Ishikawa (cell line): ENCODE data around the gene EIF4B.

Experiments
- CEBPB ChIP-seq: IDR thresholded peaks from 2 replicates; pipeline ENCODE4 v1.6.1; 2012
- EP300 ChIP-seq: IDR thresholded peaks from 2 replicates; pipeline ENCODE4 v1.6.1; 2012; ENCODE audit warnings: borderline replicate concordance
- RAD21 ChIP-seq: IDR thresholded peaks from 2 replicates; pipeline ENCODE4 v1.6.1; 2012; ENCODE audit warnings: low read depth
- TCF12 ChIP-seq: IDR thresholded peaks from 2 replicates; pipeline ENCODE4 v1.6.1; 2012; ENCODE audit warnings: low read depth
- TEAD4 ChIP-seq: IDR thresholded peaks from 2 replicates; pipeline ENCODE4 v1.6.1; 2012
- TF ChIP-seq, protein P1 (sequence below): IDR thresholded peaks from 2 replicates; pipeline ENCODE4 v1.6.1; 2012; ENCODE audit warnings: low read depth, mild to moderate bottlenecking
- TF ChIP-seq, protein P2 (sequence below): IDR thresholded peaks from 2 replicates; pipeline ENCODE4 v1.6.1; 2012

DNA sequence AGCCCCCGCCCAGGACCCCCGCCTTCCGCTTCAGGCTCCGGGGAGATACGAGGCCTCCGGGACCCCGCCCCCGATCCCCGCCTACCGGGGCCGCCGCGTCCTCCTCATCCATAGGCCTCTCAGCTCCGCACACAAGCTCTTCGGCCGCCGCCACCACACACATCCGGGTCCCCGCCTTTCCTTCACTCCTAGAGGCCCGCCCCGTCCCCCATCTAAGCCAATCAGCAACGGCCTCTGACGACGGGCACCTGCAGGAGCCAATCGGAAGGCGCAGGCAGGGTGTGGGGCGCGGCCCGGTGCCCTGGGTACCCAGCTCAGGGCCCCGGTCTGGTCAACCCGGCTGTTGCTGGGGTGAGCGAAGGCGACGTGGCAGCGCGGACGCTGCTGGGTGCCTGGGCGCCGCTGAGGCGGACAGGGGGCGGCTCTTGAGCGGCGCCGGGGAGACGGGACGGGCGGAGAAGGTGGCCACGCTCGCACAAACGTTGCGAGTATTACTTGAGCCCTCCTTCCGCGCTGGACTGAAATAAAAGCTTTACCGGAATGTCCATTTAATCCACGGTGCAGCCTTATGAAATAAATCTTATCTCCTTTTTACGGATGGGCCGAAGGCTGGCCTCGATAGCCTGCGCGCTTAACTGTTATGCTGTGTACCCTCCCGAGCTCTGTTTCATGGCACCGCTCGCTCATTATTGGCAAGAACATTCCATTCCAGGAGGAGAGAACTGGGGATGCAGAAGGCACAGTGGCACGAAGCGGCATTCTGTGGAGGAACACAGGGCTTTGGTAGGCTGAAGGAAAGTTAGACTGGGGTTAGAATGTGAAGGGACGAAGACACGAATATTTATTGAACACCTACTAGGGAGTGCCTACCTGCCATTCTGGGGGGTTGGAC lies 73.2 kb downstream of the EIF4B start, which contains the start of gene SPRYD3:
- peak; percentile 30; the same call in 1 of the 2 replicates for TF ChIP-seq TEAD4
- TF ChIP-seq, protein P1, sequence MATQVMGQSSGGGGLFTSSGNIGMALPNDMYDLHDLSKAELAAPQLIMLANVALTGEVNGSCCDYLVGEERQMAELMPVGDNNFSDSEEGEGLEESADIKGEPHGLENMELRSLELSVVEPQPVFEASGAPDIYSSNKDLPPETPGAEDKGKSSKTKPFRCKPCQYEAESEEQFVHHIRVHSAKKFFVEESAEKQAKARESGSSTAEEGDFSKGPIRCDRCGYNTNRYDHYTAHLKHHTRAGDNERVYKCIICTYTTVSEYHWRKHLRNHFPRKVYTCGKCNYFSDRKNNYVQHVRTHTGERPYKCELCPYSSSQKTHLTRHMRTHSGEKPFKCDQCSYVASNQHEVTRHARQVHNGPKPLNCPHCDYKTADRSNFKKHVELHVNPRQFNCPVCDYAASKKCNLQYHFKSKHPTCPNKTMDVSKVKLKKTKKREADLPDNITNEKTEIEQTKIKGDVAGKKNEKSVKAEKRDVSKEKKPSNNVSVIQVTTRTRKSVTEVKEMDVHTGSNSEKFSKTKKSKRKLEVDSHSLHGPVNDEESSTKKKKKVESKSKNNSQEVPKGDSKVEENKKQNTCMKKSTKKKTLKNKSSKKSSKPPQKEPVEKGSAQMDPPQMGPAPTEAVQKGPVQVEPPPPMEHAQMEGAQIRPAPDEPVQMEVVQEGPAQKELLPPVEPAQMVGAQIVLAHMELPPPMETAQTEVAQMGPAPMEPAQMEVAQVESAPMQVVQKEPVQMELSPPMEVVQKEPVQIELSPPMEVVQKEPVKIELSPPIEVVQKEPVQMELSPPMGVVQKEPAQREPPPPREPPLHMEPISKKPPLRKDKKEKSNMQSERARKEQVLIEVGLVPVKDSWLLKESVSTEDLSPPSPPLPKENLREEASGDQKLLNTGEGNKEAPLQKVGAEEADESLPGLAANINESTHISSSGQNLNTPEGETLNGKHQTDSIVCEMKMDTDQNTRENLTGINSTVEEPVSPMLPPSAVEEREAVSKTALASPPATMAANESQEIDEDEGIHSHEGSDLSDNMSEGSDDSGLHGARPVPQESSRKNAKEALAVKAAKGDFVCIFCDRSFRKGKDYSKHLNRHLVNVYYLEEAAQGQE = no peak
- TF ChIP-seq TCF12 = peak; percentile 65
- TF ChIP-seq, protein P2, sequence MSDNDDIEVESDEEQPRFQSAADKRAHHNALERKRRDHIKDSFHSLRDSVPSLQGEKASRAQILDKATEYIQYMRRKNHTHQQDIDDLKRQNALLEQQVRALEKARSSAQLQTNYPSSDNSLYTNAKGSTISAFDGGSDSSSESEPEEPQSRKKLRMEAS = peak; percentile 66
- no peak for TF ChIP-seq RAD21
- peak; percentile 50 for TF ChIP-seq EP300
- TF ChIP-seq CEBPB = no peak
